Psoas muscle (tissue), 8 donors: Measurements from ENCODE around the gene CHAF1A. TPM values are rescaled to one million over a fixed set of nuclear protein-coding genes. Genes with fewer than 3 reads are reported as not detected.

Source experiments
- ATAC-seq, 4 donors: fragments of 200-7000 bp; cut with Tn5 transposase; one replicate each; pipeline ENCODE4 v1.9.1; 2020; ENCODE audit warnings: moderate library complexity in 3 of 4, mild to moderate bottlenecking in 2 of 4
- DNase-seq, 2 donors: peaks; one replicate each; pipeline ENCODE4 v3.0.0-alpha.2; 2020
- H3K27ac ChIP-seq: fragments of 200-600 bp; one replicate; pipeline ENCODE4 v1.8.0; 2022
- H3K27me3 ChIP-seq, 3 donors: fragments of 200-600 bp in 1 of 3; one replicate each; pipeline versions ENCODE4 v1.6.1 to v1.8.0; 2013 to 2022; ENCODE audit warnings: low read length in 2 of 3, mild to moderate bottlenecking in 2 of 3, moderate library complexity in 1 of 3; ENCODE audit not compliant: insufficient read depth in 3 of 3
- H3K36me3 ChIP-seq, 2 donors: fragments of 200-600 bp in 1 of 2; one replicate each; pipeline versions ENCODE4 v1.6.1 to v1.8.0; 2013 to 2022; ENCODE audit warnings: low read depth in 1 of 2, mild to moderate bottlenecking in 1 of 2, moderate library complexity in 1 of 2; ENCODE audit not compliant: insufficient read depth in 1 of 2
- H3K4me1 ChIP-seq: fragments of 200-600 bp; one replicate; pipeline ENCODE4 v1.8.0; 2022
- H3K4me3 ChIP-seq: fragments of 200-600 bp; one replicate; pipeline ENCODE4 v1.8.0; 2022; ENCODE audit warnings: mild to moderate bottlenecking
- H3K9me3 ChIP-seq: fragments of 200-600 bp; one replicate; pipeline ENCODE4 v1.8.0; 2022
- CTCF ChIP-seq: fragments of 200-600 bp; IDR thresholded peaks from one replicate; pipeline ENCODE4 v1.8.0; 2022; ENCODE audit warnings: antibody characterized with exemption
- WGBS, 3 donors: extraction: QIAGEN DNeasy Blood & Tissue Kit; methylation state at CpG; one replicate each; pipeline versions ENCODE4 v1.1.6 to v1.1.7; 2013; 5-methylcytosine and 5-hydroxymethylcytosine counted together
- intact Hi-C, 2 donors: fragments of 100-400 bp; cut with DNase I; formaldehyde crosslinking; loops; one replicate each; pipeline versions ENCODE4 v1.11.0 to v1.14.2; 2022
- polyA plus RNA-seq, 3 donors: library from polyadenylated mRNA; stranded (reverse); fragments of 200-250 nt; gene quantifications; one replicate each; pipeline ENCODE4 v1.2.3, GENCODE V29; 2013
- total RNA-seq, 4 donors: library from RNA; stranded (reverse); fragmentation: NEBNext Ultra II Directional in 2 of 4; extraction: Animal tissue kit (Norgen Biotek cat#: 25700) in 2 of 4; gene quantifications; one replicate each; pipeline versions ENCODE4 v1.2.1 to v1.2.4, GENCODE V29; 2021 to 2023
- donor health status: healthy with polysubstance abuse.
- donor health status: DM: no; HTN: no; CAD: no; lungs with moderate emphysema.
- donor health status: Bipolar disorder and iron deficiency.
- donor health status: healthy.
- donor health status: DM: yes; HTN: yes; CAD: no.
- donor health status: DM: no; HTN: no; CAD: no.
- donor health status: DM: no; HTN: no; CAD: no.
- donor health status: DM: yes; HTN: yes; CAD: no.

Gene CHAF1A
- total and polyA plus RNA-seq, 7 donors, result 5.6 to 12.8 (median 7.5) TPM

GRCh38 chr19:4464815-4465581 is 62.6 kb downstream of the CHAF1A start:
- Histone ChIP-seq H3K27ac (no peak overlapping the region), H3K36me3 (no peaks in the 10 kb centered on the region), H3K4me3 (no peak overlapping the region), H3K4me1 (no peaks in the 10 kb centered on the region), H3K9me3 (no peaks in the 10 kb centered on the region), H3K27me3 (no peaks in the 10 kb centered on the region)
- no peak for TF ChIP-seq CTCF
- ATAC-seq (no peak), DNase-seq (no peak)
- 82 to 89% (median 84%) methylated on average over 8 of the region's 8 CpGs for WGBS, 3 donors
- intact Hi-C loops, result no loop called here

GRCh38 chr19:4467835-4468234 is 65.4 kb downstream of the CHAF1A start:
- intact Hi-C loops, result no loop called here
- Histone ChIP-seq H3K27me3 (no peaks in the 10 kb centered on the region), H3K36me3 (no peaks in the 10 kb centered on the region), H3K4me3 (no peak overlapping the region), H3K27ac (no peak overlapping the region), H3K4me1 (no peaks in the 10 kb centered on the region), H3K9me3 (no peaks in the 10 kb centered on the region)
- no peak for TF ChIP-seq CTCF
- WGBS, 3 donors, result 73 to 77% (median 77%) methylated on average over 3 of the region's 3 CpGs
- no peak for DNase-seq
- ATAC-seq, result no peak

- no peak for TF ChIP-seq CTCF
- ATAC-seq, result peak; percentile 92 to 96 (median 94)
- H3K27me3 ChIP-seq, result no peaks in the 10 kb centered on the region
- peak overlapping the region; percentile 91 for H3K4me3 ChIP-seq
- peaks cover 3 to 15% of the 10 kb centered on the region in 2 donors for H3K36me3 ChIP-seq
- H3K27ac ChIP-seq, result peak overlapping the region; percentile 79
- peaks cover 4% of the 10 kb centered on the region for H3K4me1 ChIP-seq
- no peaks in the 10 kb centered on the region for H3K9me3 ChIP-seq
- 0 to 1% (median 0%) methylated on average over 33 of the region's 33 CpGs for WGBS, 3 donors
- intact Hi-C loops, result no loop called here
- peak; percentile 98 to 99 for DNase-seq
These were observed 69.1 kb downstream of the CHAF1A start for GRCh38 chr19:4471403-4472173.

- Histone ChIP-seq H3K4me1 (peaks cover 4% of the 10 kb centered on the region), H3K27me3 (no peaks in the 10 kb centered on the region), H3K9me3 (no peaks in the 10 kb centered on the region), H3K4me3 (peak within 1 kb of the TSS; percentile 91), H3K36me3 (peaks cover 6 to 23% of the 10 kb centered on the region in 2 donors), H3K27ac (peak within 1 kb of the TSS; percentile 79)
- ATAC-seq (no peak), DNase-seq (peak; percentile 18 to 68)
- no peak for TF ChIP-seq CTCF
- whole genome bisulfite sequencing, 3 donors, result 0 to 1% (median 0%) methylated on average over 35 to 71 of the region's 71 CpGs
- intact Hi-C loops, result no loop called here
These were observed 69.9 kb downstream of the CHAF1A start, which contains the start of gene HDGFL2 for GRCh38 chr19:4472174-4472974. Gene HDGFL2, plus strand, starts transcription at chr19:4472297. Its CDS starts 54 bp downstream, at chr19:4472351.
